HG03457 (cell line): Measurements from ENCODE around the gene VAV2.

Experiments used
- ATAC-seq: cut with Tn5 transposase; IDR thresholded peaks from one replicate; pipeline ENCODE4 v1.9.1; 2021; ENCODE audit warnings: moderate number of reproducible peaks; ENCODE audit not compliant: unreplicated experiment

VAV2 gene

DNA sequence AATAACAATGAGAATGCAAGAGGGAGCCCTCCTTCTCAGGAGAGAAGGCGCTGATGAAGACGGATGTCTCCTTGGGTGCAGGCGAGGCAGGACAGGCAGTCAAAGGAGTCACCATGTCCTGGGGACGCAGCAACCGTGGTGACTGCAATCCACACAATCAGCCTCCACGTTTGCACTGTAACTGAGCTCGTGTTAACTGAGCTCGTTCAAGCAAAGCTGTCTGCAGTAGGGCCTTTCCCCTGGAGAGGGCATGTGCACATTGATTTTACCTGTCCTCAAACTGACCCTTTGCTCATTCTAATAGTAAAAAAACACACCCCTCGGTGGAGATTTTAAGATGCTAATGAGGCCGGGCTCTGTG is 256.7 kb downstream of the VAV2 start:
- no peak for ATAC-seq

DNA sequence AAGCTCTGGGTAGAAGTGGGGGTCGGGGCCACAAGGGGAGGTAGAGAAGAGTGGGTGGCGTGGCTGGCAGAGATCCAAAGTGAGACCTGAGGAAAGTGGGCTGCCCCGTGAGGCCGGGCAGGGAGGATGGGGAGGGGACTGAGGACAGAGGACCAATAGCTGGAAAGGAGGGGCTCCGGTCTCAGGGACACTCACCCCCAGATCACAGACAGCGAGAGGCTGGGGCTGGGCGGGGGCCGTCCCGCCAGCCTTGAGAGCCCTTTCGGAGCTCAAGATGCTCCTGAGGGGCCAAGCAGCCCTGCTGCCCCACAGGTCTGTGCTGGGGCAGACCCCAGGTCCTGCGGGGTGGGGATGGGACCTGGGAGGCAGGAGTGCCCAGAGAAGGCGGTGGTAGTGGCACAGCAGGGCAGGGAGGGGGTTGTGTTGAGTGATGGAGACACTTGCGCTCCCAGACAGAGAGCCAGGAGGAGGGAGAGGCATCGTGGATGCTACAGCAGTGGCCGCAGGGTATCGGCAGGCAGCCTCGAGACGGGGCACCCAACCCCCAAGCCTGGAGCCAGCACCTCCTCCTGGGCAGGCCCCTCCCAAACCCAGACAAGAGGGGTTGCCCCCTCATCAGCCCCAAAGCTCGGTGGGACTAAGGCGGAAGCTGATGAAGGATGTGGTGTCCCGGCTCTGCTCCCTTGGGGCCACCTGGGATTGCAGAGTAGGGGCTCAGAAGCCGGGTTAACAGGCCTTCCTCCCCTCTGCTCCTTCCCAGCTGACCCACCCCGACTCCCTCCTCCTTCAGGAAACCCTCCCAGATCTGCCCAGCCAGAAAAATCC is 257.3 kb downstream of the VAV2 start:
- no peak for ATAC-seq

DNA sequence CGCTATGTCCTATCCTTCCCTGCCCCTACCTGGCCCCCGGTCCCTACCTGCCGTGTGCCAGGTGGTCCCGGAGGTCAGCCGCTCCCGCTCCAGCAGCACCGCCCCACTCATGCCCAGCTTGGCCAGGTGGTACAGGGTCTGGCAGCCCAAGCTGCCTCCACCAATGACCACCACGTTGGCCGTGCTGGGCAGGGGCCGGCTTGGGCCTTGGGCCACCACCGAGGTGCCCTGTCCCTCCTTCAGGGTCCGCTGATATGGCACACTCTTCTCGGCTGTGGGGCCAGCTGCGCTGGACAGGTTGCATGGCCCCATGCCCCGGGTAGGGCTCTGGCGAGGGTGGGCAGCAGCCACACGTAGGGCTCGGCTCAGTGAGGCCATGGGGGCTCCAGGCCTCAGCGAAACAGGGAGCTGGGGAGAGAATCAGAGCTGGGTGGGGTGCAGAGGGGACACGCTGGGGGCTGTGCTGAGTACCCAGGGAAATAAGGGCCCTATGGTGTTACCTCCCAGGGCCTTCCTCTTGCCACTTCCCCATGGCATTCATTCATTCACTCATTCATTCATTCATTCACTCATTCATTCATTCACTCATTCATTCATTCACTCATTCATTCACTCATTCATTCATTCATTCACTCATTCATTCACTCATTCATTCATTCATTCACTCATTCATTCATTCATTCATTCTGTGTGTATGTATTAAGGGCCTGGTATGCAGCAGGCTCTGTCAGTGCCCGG is 258.2 kb downstream of the VAV2 start:
- ATAC-seq, result no peak

DNA sequence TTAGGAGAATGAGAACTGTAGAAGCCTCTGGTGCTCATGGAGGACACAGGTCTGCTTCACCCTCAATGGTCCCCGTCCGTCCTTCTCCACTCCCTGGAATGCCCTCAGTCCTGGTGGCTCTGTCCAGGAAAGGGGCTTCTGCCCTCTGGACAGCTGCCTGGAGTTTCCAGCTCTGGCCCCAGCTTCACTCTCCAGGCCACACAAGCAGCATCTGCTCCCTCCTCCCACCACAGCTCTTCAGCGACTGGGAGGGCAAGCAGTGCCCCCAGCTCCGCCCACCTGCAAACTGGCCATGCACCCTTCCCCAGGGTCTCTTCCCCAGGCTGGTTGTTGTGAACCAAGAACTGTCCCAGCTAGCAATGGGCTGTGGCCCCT is 258.7 kb downstream of the VAV2 start:
- ATAC-seq, result no peak

DNA sequence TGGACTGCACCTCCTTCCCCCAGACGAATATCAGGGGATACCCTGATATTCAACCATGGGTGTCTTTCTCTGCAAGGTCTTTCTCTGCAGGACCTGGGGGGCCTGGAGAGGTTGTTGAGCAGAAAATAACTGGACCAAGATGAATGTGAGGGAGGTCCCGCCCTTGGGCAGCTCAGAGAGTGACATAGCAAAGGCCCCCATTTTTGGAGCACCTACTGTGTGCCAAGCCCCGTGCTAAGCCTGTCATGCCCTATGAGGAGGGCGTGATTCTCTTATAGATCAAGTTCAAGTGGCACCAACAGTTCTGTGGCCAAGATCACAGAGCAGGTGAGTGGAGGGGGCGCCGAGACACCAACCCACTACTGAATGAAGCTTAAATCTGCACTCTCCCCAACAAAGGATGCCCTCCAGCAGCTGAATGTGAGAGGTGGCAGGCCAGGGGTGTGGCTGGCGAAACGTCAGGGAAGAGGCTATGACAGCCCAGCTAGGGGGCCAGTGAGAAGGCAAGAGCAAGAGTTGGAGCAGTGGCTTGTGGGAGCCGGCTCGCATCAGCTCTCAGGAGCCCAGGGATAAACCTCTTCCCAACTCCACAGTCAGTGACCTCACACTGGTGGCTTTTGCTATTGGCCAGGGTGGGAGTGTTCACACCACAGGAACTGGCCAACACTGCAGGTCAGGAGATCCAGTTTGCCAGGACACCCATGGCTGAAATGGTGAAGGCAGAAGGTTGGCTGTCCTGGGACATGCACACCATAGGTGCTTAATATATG is 259.3 kb downstream of the VAV2 start:
- ATAC-seq, result no peak

DNA sequence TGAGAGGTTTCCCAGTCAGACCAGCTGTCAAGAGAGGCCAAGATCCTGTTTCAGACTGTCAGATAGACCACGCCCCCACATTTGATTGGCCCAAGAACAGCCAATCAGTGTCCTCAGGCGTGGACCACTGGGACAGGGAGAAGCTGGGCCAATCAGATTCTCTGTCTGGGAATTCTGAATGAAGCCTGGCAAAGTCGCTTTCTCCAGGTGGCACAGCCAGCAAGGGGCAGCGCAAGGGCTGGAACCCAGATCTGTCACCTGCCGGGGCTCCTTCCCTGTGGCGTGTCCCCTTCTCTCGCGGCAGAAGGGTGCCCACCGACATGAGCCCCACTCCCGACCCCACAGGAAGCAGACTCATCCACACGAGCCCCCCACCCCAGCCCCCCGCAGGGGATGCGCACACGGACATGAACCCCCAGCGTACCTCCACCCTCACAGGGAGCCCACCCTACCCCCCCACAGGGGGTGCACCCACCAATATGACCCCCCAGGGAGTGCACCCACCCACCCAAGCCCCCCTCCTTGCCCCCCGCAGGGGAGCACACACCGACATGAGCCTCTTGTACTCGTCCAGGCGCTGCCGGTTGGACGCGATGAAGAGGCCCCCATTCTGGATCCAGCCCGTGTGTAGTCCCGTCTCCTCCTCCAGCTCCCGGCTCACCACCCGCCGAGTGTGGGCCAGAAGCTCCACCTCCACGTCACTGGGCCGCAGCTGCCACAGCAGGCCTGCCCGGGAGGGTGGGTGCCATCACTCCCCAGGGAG is 260.1 kb downstream of the VAV2 start:
- no peak for ATAC-seq

DNA sequence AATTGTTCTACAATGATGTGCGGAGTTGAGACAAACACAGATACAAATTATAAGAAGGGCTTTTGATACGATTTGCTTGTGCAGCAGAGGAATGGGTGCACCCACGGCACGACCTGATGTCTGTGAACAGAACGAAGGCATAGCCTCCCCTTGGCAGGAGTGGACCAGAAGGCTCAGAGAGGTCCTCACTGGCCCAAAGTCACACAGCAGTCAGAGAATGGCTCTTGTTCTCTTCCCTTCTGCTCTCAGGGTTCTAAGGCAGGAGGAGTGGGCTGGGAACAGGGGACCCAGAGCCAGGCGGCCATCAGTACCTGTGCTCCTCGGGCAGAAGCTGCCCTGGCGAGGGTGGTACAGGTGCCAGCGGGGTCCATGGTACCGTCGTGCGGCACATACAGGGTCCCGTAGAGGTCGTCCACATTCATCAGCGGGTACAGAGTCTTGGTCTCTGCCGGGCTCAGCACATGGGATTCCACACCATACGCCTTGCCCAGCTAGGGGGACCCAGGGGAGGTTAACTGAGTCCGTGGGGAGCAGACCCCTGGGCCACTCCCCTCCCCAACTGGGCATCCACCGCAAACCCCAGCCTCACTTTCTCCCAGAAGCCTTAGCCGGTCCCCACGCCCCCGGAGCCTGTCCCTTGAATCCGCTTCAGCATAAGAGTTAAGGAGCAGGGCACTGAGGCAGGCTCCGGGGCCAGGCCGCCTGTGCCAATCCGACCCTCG is 261.0 kb downstream of the VAV2 start:
- no peak for ATAC-seq

DNA sequence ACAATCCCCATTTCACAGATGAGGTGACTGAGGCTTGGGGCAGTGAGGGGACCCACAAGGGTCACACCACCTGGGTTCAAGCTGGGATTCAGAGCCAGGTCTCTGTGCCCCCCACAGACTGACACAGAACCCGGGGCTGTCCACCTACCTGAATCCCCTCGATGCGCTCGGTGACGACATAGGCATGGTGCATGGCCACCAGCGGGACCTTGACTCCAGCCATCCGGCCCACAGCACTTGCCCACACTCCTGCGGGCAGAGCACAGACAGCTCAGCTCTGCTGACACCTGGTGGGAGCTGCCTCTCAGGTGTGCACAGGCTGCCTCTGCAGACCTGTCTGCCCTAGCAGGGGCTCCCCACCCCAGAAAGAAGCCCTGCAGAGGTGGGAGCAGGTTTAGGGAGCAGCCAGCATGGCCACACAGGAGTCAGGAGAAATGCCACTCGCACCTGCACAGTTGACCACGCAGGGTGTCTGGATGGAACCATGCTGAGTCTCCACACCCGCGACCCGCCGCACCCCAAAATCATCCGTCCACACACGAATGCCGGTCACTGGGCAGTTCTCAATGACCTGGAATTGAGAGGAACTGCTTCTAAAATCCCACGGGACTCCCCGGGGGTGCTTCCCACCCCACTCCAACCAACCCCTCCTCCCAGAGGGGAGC is 262.4 kb downstream of the VAV2 start:
- ATAC-seq, result no peak

DNA sequence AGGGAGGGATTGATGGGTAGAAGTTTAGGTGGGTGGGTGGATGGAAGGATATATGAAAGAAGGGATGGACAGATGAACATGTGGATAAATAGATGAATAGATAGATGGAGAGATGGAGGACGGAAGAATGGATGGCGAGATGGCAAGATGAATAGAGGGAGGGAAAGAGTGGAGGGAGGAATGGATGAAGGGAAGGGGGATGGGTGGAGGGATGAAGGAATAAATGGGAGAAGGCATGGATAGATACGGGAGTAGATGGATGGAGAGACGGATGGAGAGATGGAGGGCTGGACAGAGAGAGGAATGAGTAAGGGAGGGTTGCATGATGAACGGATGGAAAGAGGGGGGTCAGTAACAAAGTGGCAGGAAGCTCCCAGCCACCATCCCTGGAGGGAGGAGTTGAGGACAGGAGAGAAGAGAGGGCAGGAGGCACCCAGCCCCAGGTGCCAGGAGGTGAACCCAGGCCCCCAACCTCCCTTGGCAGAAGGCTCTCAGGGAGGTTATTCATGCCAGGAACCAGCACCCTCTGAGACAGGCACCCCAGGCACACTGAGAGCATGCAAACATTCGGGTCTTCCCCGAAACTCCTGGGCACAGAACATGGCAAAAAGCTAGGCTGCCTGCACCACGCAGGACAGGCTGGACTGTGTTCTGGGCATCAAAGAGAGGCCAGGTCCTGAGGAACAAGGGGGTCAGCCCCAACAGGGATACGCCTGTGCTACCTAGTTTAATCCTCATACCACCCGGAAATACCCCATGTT is 263.1 kb downstream of the VAV2 start:
- no peak for ATAC-seq

DNA sequence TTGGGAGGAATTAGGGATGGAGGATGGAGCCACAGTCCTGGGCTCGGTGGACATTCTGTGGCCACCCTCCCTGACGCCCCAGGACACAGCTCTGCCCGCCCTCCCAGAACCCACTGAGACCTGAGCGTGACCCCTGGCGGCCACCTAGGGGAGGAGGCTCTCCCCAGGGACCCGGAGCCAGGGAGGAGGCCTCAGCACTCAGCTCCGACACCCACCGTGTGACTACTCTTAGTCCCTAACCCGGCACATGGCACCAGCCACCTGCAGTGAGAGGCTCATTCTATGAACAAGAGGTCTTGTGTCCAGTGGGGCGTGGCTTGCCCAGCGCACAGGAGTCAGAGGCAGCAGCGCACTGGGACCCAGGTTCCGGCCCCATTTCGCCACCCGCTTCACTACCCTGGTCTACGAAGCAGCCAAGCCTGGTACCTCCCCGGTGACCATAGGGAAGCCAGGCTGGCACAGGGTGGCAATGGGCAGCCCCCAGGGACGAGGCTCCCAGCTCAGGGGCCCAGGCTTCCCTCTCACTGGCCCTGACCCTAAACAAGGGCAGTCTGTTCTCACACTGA is 264.2 kb downstream of the VAV2 start:
- no peak for ATAC-seq

DNA sequence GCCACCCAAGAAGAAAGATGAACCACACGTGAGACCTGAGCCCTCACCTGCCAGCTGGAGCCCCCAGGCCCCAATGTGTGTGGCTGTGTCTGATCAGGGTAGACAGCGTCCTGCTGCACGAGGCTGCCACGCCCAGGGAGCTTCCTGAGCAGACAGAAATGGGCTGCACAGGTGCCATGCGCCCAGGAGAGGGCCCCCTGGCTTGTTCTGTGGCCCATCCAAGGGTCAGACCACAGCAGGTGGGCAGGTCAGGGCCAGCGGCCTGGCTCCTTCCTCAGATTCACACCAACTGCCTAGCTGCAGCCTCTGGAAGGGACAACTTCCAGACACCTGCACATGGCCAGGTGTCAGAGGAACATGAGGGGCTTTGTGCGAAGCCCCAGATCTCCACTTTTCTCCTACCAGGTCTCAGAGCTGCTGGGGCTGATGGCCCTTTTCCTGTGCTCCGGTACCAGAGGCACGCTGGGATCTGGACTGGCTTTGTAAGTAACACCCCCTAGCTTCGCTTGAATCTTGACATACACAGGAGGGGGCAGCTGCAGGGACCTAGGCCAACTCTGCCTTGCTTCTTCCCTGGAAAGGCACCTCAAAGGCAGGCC is 264.7 kb downstream of the VAV2 start:
- no peak for ATAC-seq

DNA sequence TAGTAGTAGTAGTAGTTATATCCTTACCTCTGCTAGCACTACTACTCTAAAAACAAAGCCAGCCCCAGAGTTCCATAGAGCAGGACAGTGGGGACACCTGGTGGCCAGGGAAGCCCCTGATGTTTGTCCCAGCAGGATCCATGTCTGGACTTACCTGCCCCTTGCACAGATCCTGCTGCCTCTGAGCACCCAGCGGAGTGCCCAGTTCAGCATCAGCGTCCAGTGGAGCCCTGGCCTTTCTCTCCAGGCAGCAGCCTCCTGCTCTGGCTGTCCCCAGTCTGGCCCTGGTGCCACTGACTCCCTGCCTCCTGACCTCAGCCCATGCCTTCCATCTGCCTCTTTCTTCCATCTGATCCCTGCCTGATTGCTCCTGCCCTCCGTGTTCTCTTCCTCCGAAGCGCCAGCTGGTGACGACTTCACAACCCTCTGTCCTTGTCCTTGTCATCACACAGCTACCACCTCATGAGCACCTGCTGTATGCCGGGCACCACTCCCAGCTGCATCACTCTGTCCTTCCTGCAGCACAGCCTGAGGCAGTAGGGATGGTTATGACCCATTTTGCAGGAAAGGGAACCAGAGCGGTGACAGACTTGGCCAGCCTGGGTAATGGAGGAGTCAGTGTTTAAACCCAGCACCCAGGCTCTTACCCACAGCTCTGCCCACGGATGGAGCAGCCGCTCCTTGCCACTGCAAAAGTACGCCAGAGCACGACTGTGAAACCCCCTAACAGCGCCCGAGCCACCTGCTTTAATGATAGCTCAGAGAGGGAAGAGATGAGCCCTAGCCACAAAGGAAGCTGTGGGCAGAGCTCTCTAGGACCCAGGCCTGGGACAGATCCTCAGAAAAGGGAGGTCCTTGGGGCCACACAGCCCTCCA is 265.5 kb downstream of the VAV2 start:
- ATAC-seq, result no peak

DNA sequence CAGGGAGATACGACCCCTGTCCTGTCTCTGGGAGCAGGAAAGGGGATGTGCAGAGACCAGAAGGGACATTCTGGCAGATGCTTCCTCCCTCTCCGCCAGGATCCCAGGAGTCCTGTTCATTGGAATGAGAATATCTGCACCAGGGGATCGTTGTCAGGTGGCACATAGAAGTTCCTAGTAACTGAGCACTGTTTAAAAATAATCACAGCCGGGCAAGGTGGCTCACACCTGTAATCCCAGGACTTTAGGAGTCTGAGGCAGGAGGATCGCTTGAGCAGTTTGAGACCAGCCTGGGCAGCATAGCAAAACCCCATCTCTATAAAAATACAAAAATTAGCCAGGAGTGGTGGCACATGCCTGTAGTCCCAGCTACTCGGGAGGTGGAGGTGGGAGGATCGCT is 266.2 kb downstream of the VAV2 start:
- no peak for ATAC-seq

DNA sequence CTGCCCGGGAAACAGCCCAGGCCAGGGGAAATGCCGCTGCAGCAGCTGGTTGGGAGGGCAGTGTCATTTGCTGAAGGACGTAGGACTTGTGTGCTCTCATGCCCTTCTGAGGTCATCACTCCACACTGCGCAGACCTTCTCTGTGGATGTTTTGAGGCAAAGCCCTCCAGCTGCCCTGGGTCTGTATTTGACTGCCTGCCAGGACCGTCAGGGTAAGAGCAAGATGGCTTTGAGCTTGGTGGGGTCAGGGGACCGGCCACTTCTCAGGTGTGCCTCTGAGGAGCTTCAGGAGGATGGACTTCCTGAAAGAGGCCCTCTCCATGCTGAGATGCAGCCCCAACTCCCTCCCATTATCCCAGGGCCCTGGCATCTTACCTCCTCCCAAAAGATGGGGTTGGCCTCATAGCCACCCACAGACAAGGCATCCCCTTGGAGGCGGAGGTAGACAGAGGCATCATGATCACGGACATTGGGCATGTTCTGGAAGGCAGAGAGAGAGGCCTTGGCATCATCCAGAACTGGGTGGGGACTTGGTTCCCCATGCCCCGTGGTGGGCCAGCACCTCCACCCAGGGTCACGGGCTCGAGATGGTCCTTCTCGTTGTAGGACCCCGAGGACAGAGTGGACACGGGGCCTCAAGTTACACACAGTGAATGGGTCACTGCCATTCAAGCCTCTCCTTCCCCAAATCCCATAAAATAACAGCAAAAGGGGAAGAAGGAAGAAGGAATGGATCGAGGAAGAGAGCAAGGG is 273.4 kb downstream of the VAV2 start:
- no peak for ATAC-seq

DNA sequence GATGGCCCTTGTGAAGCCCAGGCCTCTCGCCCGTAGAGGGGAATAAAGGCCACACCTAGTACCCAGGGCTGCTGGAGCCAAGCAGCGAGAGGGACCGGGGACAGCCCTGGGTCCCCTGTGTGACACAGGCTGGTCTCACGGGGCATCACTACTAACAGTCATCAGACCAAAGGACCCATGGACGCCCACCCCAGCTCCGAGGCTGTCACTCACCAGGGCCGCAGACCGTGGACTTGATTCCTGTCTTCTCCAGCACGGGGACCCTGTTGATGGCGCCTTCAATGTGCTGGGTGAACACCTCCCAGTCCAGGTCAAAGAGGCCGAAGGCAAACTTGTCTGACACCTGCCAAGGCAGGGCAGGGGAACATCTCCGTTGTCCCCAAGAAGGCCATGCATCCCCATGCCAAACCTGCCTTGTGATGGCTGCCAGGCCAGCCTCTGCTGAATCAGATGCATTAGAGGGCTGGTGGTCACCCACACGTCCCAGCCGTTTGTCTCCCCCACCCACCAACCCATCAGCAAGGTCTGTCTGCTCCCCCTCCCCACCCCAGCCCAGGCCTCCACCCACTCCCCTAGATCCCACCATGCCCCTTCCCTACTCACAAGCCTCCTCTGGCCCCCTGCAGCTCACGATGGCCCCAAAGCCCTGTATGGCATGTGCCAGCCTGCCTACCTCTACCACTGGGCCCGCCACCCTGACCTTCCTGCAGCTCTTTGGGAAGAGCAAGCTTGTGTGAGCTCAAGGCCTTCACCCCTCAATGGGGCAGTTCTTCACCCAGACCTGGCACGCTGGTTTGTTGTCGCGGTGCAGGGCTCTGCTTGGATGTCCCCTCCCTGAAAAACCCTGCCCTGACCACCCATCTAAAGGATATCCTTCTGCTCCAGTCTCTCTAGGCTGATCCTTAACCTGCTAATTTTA is 274.8 kb downstream of the VAV2 start:
- no peak for ATAC-seq
